ENCODE data around the gene SRD5A1. TPM values are rescaled to one million over a fixed set of nuclear protein-coding genes. Genes with fewer than 3 reads are reported as not detected.

SRD5A1 gene
- total RNA-seq, 1 experiment from 2014 or later, result 29.9 TPM

DNA sequence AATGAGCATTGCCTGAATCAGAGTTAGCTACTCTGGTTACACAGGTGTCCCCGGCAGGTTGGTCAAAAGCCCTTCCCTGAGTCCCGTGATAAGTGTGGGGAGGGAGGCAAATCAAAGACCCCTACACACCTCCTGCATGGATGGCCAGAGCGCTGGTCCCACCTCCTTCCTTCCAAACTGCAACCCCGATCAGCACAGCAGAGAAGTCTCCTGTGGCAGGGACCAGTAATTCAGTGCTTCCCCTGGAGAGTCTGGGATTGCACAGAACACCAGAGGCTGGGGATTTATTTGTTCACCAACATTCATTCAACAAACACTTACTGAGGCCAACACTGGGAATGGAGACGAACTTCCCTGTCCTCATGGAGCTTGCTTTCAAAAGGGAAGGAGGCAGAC lies 46.6 kb upstream of the SRD5A1 start:
- Histone ChIP-seq H3K14ac (ENCODE audit: insufficient read depth, low read length) (no peak overlapping the region), H3K27me3 (ENCODE audit: insufficient read depth, low read length) (peaks cover 5% of the 10 kb centered on the region; the same call in 1 of the 2 replicates)
- no peaks in the 10 kb centered on the region for H3K36me3 Mint-ChIP-seq (ENCODE audit: insufficient read depth in 1 of 3, low read depth in 3 of 3)

More for the DNA sequence above, 46.6 kb upstream of the SRD5A1 start:
- H4K8ac ChIP-seq (replicated peaks; ENCODE audit: insufficient read length, low read depth, low read length), result no peak overlapping the region
- TF ChIP-seq, protein P1, sequence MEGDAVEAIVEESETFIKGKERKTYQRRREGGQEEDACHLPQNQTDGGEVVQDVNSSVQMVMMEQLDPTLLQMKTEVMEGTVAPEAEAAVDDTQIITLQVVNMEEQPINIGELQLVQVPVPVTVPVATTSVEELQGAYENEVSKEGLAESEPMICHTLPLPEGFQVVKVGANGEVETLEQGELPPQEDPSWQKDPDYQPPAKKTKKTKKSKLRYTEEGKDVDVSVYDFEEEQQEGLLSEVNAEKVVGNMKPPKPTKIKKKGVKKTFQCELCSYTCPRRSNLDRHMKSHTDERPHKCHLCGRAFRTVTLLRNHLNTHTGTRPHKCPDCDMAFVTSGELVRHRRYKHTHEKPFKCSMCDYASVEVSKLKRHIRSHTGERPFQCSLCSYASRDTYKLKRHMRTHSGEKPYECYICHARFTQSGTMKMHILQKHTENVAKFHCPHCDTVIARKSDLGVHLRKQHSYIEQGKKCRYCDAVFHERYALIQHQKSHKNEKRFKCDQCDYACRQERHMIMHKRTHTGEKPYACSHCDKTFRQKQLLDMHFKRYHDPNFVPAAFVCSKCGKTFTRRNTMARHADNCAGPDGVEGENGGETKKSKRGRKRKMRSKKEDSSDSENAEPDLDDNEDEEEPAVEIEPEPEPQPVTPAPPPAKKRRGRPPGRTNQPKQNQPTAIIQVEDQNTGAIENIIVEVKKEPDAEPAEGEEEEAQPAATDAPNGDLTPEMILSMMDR (conservative IDR thresholded peaks at IDR 0.05), result no peak
- H3K4me2 ChIP-seq (ENCODE audit: insufficient read depth, insufficient read length, low read length), result no peak overlapping the region
- no peak overlapping the region for H4K5ac ChIP-seq (ENCODE audit: insufficient read length, low read depth, low read length)
- no peak overlapping the region for H4K91ac ChIP-seq (ENCODE audit: insufficient read length, low read depth, low read length)
- no peak overlapping the region for H2AFZ ChIP-seq (ENCODE audit: low read length)
- H3K18ac ChIP-seq (ENCODE audit: insufficient read length, low read depth, low read length), result no peak overlapping the region
- no peak overlapping the region for H3K56ac ChIP-seq (ENCODE audit: insufficient read length, low read depth, low read length)
- no peak overlapping the region for H3K27ac ChIP-seq (ENCODE audit: insufficient read length, low read depth, low read length)
- Mint-ChIP-seq H3K27ac (no peak overlapping the region), H3K9me3 (no peaks in the 10 kb centered on the region), H3K27me3 (ENCODE audit: low read depth) (peaks cover 56% of the 10 kb centered on the region), H3K4me1 (peaks cover 3 to 7% of the 10 kb centered on the region in 2 experiments), H3K4me3 (no peak overlapping the region)
- no peak overlapping the region for H2AK5ac ChIP-seq (ENCODE audit: insufficient read length, low read length)
- H3K9ac ChIP-seq (ENCODE audit: extremely low read depth, insufficient read length, low read length), result no peak overlapping the region
- H2BK20ac ChIP-seq (ENCODE audit: low read depth, low read length, poor library complexity, severe bottlenecking), result no peak overlapping the region
- H4K20me1 ChIP-seq (ENCODE audit: control insufficient read depth, insufficient read depth, insufficient read length), result no peaks in the 10 kb centered on the region
- no peak overlapping the region for H2BK5ac ChIP-seq (ENCODE audit: insufficient read length, low read length)
- H3K4me1 ChIP-seq (ENCODE audit: insufficient read depth, low read length), result no peaks in the 10 kb centered on the region
- H3K4ac ChIP-seq (ENCODE audit: low read depth, low read length), result no peak overlapping the region
- no peak overlapping the region for H2BK12ac ChIP-seq (ENCODE audit: insufficient read length, low read depth, low read length)
- no peak overlapping the region for H2BK15ac ChIP-seq (ENCODE audit: low read depth, low read length)
- H3K9me3 ChIP-seq (ENCODE audit: control insufficient read depth, low read depth, low read length), result no peaks in the 10 kb centered on the region
- peaks cover 5% of the 10 kb centered on the region for H3K23me2 ChIP-seq (ENCODE audit: insufficient read length, low read depth, low read length, poor library complexity, severe bottlenecking)
- no peak overlapping the region for H3K23ac ChIP-seq (ENCODE audit: insufficient read length, low read depth, low read length)
- no peaks in the 10 kb centered on the region for H3K79me2 ChIP-seq (ENCODE audit: insufficient read depth, low read length)
- H3T11ph ChIP-seq (ENCODE audit: low read length), result no peak overlapping the region
- no peak for DNase-seq
- H2BK120ac ChIP-seq (ENCODE audit: low read depth, low read length, poor library complexity, severe bottlenecking), result no peak overlapping the region
- H3K79me1 ChIP-seq (ENCODE audit: insufficient read depth, low read depth, low read length, poor library complexity, severe bottlenecking), result no peaks in the 10 kb centered on the region
- no CpG with 5 or more reads among the region's 5 CpGs for WGBS (ENCODE audit: extremely low coverage, insufficient read length, low lambda C conversion rate)

All from H9 (cell line).